ENCODE measurements around the gene MESD. TPM values are rescaled to one million over a fixed set of nuclear protein-coding genes. Genes with fewer than 3 reads are reported as not detected.

The MESD gene
- total RNA-seq, 2 donors from 2014 or later, result 31.7 to 35.8 TPM

DNA sequence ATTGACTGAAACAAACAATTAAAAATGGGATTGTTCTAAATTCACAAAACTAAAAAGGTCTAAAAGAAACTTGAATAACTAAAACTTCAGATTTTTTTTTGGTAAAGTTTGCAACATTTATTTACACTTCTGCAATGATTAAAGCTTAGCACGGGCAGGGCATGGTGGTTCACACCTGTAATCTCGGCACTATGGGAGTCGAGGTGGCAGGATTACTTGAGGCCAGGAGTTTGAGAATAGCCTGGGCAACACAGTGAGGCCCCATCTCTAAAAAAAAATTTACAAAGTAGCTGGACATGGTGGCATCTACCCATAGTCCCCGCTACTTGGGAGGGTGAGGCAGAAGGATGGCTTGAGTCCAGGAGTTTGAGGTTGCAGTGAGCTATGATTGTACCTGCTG lies 42.7 kb upstream of the MESD start:
- WGBS, 2 experiments (ENCODE audit: insufficient coverage in 1 of 2, insufficient read length in 1 of 2), result 92 to 95% methylated on average over 4 of the region's 4 CpGs

DNA sequence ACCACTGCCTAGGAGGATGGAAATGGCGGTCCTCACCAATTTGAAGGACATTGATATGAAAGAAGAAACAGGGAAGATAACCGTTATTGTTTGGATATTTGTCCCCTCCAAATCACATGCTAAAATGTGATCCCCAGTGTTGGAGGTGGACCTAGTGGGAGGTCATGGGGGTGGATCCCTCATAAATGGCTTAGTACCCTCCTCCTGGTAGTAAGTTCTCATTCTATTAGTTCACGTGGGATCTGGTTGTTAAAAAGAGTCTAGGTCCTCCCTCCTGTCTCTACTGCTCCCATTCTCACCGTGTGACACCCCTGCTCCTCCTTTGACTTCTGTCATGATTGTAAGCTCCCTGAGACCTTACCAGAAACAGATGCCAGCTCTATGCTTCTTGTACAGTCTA lies 41.6 kb upstream of the MESD start:
- Histone ChIP-seq H3K4me3 (ENCODE audit: low read length) (no peak overlapping the region), H3K27me3 (ENCODE audit: control insufficient read depth, insufficient read depth, low read length, poor library complexity, severe bottlenecking) (no peaks in the 10 kb centered on the region), H3K27ac (ENCODE audit: low read depth, low read length) (no peak overlapping the region), H3K36me3 (ENCODE audit: control insufficient read depth, insufficient read depth, low read length) (no peaks in the 10 kb centered on the region), H3K4me1 (ENCODE audit: control insufficient read depth, insufficient read depth, low read length) (no peaks in the 10 kb centered on the region), H3K9me3 (ENCODE audit: control insufficient read depth, low read length) (peaks cover 4% of the 10 kb centered on the region), H3K9ac (ENCODE audit: extremely low read depth, low read length, poor library complexity, severe bottlenecking) (no peak overlapping the region)
- no peaks in the 10 kb centered on the region for H3K36me3 Mint-ChIP-seq (ENCODE audit: low read depth)
- H3K27ac Mint-ChIP-seq, result no peak overlapping the region
- H3K27me3 Mint-ChIP-seq (ENCODE audit: insufficient read depth), result no peaks in the 10 kb centered on the region
- H3K4me1 Mint-ChIP-seq, result no peaks in the 10 kb centered on the region
- no peak for DNase-seq
- WGBS, 2 experiments (ENCODE audit: insufficient coverage in 1 of 2, insufficient read length in 1 of 2), result 93 to 96% methylated on average over 2 to 4 of the region's 4 CpGs
- TF ChIP-seq, protein P1, sequence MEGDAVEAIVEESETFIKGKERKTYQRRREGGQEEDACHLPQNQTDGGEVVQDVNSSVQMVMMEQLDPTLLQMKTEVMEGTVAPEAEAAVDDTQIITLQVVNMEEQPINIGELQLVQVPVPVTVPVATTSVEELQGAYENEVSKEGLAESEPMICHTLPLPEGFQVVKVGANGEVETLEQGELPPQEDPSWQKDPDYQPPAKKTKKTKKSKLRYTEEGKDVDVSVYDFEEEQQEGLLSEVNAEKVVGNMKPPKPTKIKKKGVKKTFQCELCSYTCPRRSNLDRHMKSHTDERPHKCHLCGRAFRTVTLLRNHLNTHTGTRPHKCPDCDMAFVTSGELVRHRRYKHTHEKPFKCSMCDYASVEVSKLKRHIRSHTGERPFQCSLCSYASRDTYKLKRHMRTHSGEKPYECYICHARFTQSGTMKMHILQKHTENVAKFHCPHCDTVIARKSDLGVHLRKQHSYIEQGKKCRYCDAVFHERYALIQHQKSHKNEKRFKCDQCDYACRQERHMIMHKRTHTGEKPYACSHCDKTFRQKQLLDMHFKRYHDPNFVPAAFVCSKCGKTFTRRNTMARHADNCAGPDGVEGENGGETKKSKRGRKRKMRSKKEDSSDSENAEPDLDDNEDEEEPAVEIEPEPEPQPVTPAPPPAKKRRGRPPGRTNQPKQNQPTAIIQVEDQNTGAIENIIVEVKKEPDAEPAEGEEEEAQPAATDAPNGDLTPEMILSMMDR (conservative IDR thresholded peaks at IDR 0.05), result no peak
- H3K9me3 Mint-ChIP-seq, result peaks cover 16% of the 10 kb centered on the region
- no peak overlapping the region for H3K4me3 Mint-ChIP-seq

More for the DNA sequence above, 42.7 kb upstream of the MESD start:
- Mint-ChIP-seq H3K4me3 (no peak overlapping the region), H3K4me1 (no peaks in the 10 kb centered on the region), H3K36me3 (ENCODE audit: low read depth) (no peaks in the 10 kb centered on the region), H3K27ac (no peak overlapping the region), H3K27me3 (ENCODE audit: insufficient read depth) (no peaks in the 10 kb centered on the region), H3K9me3 (peaks cover 16% of the 10 kb centered on the region)
- no peak overlapping the region for H3K9ac ChIP-seq (ENCODE audit: extremely low read depth, low read length, poor library complexity, severe bottlenecking)
- peaks cover 4% of the 10 kb centered on the region for H3K9me3 ChIP-seq (ENCODE audit: control insufficient read depth, low read length)
- TF ChIP-seq, protein P1 (conservative IDR thresholded peaks at IDR 0.05), result no peak
- H3K4me3 ChIP-seq (ENCODE audit: low read length), result no peak overlapping the region
- DNase-seq, result no peak
- H3K4me1 ChIP-seq (ENCODE audit: control insufficient read depth, insufficient read depth, low read length), result no peaks in the 10 kb centered on the region
- no peak overlapping the region for H3K27ac ChIP-seq (ENCODE audit: low read depth, low read length)
- H3K27me3 ChIP-seq (ENCODE audit: control insufficient read depth, insufficient read depth, low read length, poor library complexity, severe bottlenecking), result no peaks in the 10 kb centered on the region
- no peaks in the 10 kb centered on the region for H3K36me3 ChIP-seq (ENCODE audit: control insufficient read depth, insufficient read depth, low read length)

DNA sequence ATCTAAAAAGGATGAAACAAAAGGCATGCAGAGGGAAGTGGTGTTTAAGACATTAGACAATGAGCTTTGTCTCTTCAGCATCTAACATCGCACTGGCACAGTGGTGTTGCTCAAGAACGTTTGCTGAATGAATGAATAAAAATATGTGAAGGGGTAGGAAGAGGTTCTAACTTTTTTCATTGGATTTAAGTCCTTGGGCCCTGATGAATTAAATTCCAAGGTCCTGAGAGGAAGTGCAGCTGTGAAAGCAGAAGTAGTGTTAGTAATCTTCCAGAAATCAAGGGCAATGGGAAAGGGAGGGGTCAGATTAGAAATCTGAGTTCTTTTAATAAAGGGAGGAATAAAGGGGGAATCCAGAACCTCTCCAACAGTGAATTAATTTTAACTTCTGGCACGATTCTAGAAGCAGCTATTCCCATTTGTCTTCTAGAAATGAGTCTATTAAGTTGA lies 40.7 kb upstream of the MESD start:
- Mint-ChIP-seq H3K9me3 (peaks cover 16% of the 10 kb centered on the region), H3K27ac (no peak overlapping the region), H3K4me1 (no peaks in the 10 kb centered on the region), H3K27me3 (ENCODE audit: insufficient read depth) (no peaks in the 10 kb centered on the region), H3K36me3 (ENCODE audit: low read depth) (no peaks in the 10 kb centered on the region), H3K4me3 (no peak overlapping the region)
- Histone ChIP-seq H3K4me1 (ENCODE audit: control insufficient read depth, insufficient read depth, low read length) (no peaks in the 10 kb centered on the region), H3K9me3 (ENCODE audit: control insufficient read depth, low read length) (peaks cover 4% of the 10 kb centered on the region), H3K4me3 (ENCODE audit: low read length) (no peak overlapping the region), H3K27ac (ENCODE audit: low read depth, low read length) (no peak overlapping the region), H3K36me3 (ENCODE audit: control insufficient read depth, insufficient read depth, low read length) (no peaks in the 10 kb centered on the region), H3K9ac (ENCODE audit: extremely low read depth, low read length, poor library complexity, severe bottlenecking) (no peak overlapping the region), H3K27me3 (ENCODE audit: control insufficient read depth, insufficient read depth, low read length, poor library complexity, severe bottlenecking) (no peaks in the 10 kb centered on the region)
- WGBS, 2 experiments (ENCODE audit: insufficient coverage in 1 of 2, insufficient read length in 1 of 2), result 78 to 96% methylated on average over 3 of the region's 3 CpGs
- TF ChIP-seq, protein P1 (conservative IDR thresholded peaks at IDR 0.05), result no peak
- no peak for DNase-seq
